Measurements from ENCODE around the gene PDGFC. TPM values are rescaled to one million over a fixed set of nuclear protein-coding genes. Genes with fewer than 3 reads are reported as not detected.

The PDGFC gene
- total RNA-seq, 1 experiment from 2014 or later, result 14.5 TPM

- TF ChIP-seq CTCF (IDR thresholded peaks at IDR 0.05) (no peak), SIN3A (IDR thresholded peaks at IDR 0.05; ENCODE audit: borderline replicate concordance, insufficient read depth, low read depth, low read length) (no peak), REST (IDR thresholded peaks at IDR 0.05; ENCODE audit: insufficient read depth in 1 of 2, low read depth in 2 of 2, low read length in 1 of 2) (no peak), TCF7L2 (IDR thresholded peaks at IDR 0.05; ENCODE audit: low read depth, low read length) (no peak), POLR2AphosphoS5 (IDR thresholded peaks at IDR 0.05; ENCODE audit: low read depth, low read length) (no peak)
- ATAC-seq, result no peak
- CTCF ChIA-PET, result no interaction called here
- intact Hi-C loops (cut with micrococcal nuclease; ENCODE audit: unreplicated experiment), result no loop called here
- Histone ChIP-seq H3K4me3 (ENCODE audit: low read depth in 2 of 2, low read length in 2 of 2) (no peak overlapping the region), H3K9me3 (ENCODE audit: control insufficient read depth, insufficient read depth, low read depth, low read length) (peaks cover 6% of the 10 kb centered on the region; the same call in 1 of the 2 replicates), H3K27ac (ENCODE audit: low read length) (no peak overlapping the region), H3K27me3 (ENCODE audit: control insufficient read depth, insufficient read depth, low read length) (no peaks in the 10 kb centered on the region), H3K36me3 (ENCODE audit: control insufficient read depth, insufficient read depth, low read length) (no peaks in the 10 kb centered on the region), H3K4me1 (ENCODE audit: control insufficient read depth, insufficient read depth, low read length) (no peaks in the 10 kb centered on the region)
- POLR2A ChIA-PET, result no interaction called here
- DNase-seq (ENCODE audit: low read depth, low spot score), result no peak
- in situ Hi-C loops (cut with HindIII; ENCODE audit: low pct_unique_long_range_greater_than_20kb, low sequenced_read_pairs), result no loop called here
- no TSS peak for BruUV-seq (replicated peaks)
These were observed 132.8 kb downstream of the PDGFC start for GRCh38 chr4:156838761-156839160.

- TF ChIP-seq POLR2AphosphoS5 (IDR thresholded peaks at IDR 0.05; ENCODE audit: low read depth, low read length), result no peak
- TF ChIP-seq SIN3A (IDR thresholded peaks at IDR 0.05; ENCODE audit: borderline replicate concordance, insufficient read depth, low read depth, low read length), result no peak
- no peak for TF ChIP-seq REST (IDR thresholded peaks at IDR 0.05; ENCODE audit: insufficient read depth in 1 of 2, low read depth in 2 of 2, low read length in 1 of 2)
- TF ChIP-seq TCF7L2 (IDR thresholded peaks at IDR 0.05; ENCODE audit: low read depth, low read length), result no peak
- TF ChIP-seq CTCF (IDR thresholded peaks at IDR 0.05), result no peak
- no TSS peak for BruUV-seq (replicated peaks)
- ChIA-PET POLR2A (no interaction called here), CTCF (no interaction called here)
- H3K4me3 ChIP-seq (ENCODE audit: low read depth in 2 of 2, low read length in 2 of 2), result no peak overlapping the region
- no peak for DNase-seq (ENCODE audit: low read depth, low spot score)
- no peak overlapping the region for H3K27ac ChIP-seq (ENCODE audit: low read length)
- H3K36me3 ChIP-seq (ENCODE audit: control insufficient read depth, insufficient read depth, low read length), result no peaks in the 10 kb centered on the region
- H3K4me1 ChIP-seq (ENCODE audit: control insufficient read depth, insufficient read depth, low read length), result no peaks in the 10 kb centered on the region
- ATAC-seq, result no peak
- intact Hi-C loops (cut with micrococcal nuclease; ENCODE audit: unreplicated experiment), result no loop called here
- in situ Hi-C loops (cut with HindIII; ENCODE audit: low pct_unique_long_range_greater_than_20kb, low sequenced_read_pairs), result no loop called here
- no peaks in the 10 kb centered on the region for H3K27me3 ChIP-seq (ENCODE audit: control insufficient read depth, insufficient read depth, low read length)
- peaks cover 6% of the 10 kb centered on the region; the same call in 1 of the 2 replicates for H3K9me3 ChIP-seq (ENCODE audit: control insufficient read depth, insufficient read depth, low read depth, low read length)
These were observed 133.8 kb downstream of the PDGFC start for GRCh38 chr4:156837625-156838345.

All from Panc1 (cell line).